Epithelial cell of esophagus (primary cell): ENCODE results near the gene MYOM1.

Source experiments
- DNase-seq: peaks from one replicate; pipeline ENCODE4 v3.0.0; 2010; ENCODE audit warnings: low read depth
- H3K4me3 ChIP-seq: 2 replicates; pipeline ENCODE4 v1.5.1; 2011; ENCODE audit warnings: mild to moderate bottlenecking, low read length, control low read depth
- CTCF ChIP-seq: IDR thresholded peaks from 2 replicates; pipeline ENCODE4 v1.5.1; 2011; ENCODE audit warnings: low read depth, mild to moderate bottlenecking, low read length, control low read depth, inconsistent platforms; ENCODE audit not compliant: insufficient read depth; ENCODE audit errors: missing control alignments

MYOM1 gene

GRCh38 chr18:3048820-3049349 lies 170.9 kb downstream of the MYOM1 start:
- no peak for TF ChIP-seq CTCF
- DNase-seq: no peak
- H3K4me3 ChIP-seq: no peak overlapping the region

GRCh38 chr18:3048121-3048520 lies 171.6 kb downstream of the MYOM1 start:
- DNase-seq: no peak
- no peak for TF ChIP-seq CTCF
- no peak overlapping the region for H3K4me3 ChIP-seq

GRCh38 chr18:3046216-3046808 lies 173.5 kb downstream of the MYOM1 start:
- no peak for DNase-seq
- no peak for TF ChIP-seq CTCF
- no peak overlapping the region for H3K4me3 ChIP-seq

- TF ChIP-seq CTCF: no peak
- H3K4me3 ChIP-seq: no peak overlapping the region
- peak; percentile 55 for DNase-seq
Measured at GRCh38 chr18:3044931-3045698, 174.7 kb downstream of the MYOM1 start.

GRCh38 chr18:3042379-3042778 lies 177.4 kb downstream of the MYOM1 start:
- DNase-seq: no peak
- no peak for TF ChIP-seq CTCF
- no peak overlapping the region for H3K4me3 ChIP-seq

- TF ChIP-seq CTCF: no peak
- no peak for DNase-seq
- no peak overlapping the region for H3K4me3 ChIP-seq
Measured at GRCh38 chr18:3041843-3042242, 177.9 kb downstream of the MYOM1 start.
